Activated CD4-positive, CD25-positive, alpha-beta regulatory T cell treated with anti-CD3 and anti-CD28 coated beads, Interleukin-2, amount 50 U/mL, for 16 hours (primary cell): ENCODE measurements around the gene PLCG1.

Experiments used
- DNase-seq: peaks from one replicate; pipeline ENCODE4 v3.0.0-alpha.2; 2020; ENCODE audit warnings: low read depth, low spot score

PLCG1 gene

DNA sequence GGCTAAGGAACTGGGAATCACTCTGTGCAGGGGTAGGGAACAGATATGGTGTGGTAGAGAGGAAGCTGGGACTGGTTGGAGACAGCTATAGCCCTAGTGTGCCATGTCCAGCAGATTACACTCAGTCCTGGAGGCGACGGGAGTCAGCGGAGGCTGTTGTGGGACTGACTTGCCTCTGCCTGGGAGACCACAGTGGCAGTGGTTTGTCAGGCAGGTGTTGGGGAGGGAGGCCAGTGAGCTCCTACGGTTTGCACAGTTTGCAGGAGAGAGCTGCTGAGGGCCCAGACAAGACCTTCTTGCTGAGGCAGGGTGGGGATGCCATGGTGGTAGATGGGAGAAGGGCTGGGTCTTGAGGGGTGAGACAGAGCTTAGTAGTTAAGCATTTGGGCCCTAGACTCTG lies 4.9 kb downstream of the PLCG1 start:
- no peak for DNase-seq

DNA sequence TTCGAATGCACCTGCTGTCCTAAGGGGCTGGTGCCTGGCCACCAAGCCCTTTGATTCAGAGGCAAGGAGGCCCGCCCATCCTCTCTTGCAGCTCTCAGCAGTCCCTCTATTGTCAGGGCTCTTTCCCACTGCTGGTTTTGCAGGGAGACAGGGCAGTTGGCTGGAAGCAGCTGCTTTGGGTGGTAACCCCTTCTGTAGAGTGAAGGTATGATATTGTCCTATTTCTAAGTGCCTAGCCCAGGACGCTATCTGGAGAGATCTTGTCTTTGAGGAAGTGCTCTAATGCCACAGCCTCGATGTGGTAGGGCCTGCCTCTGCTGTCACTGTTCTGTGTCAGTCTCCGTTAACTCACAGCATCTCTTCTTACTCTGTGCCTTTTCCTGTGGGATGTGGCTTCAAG lies 5.6 kb downstream of the PLCG1 start:
- DNase-seq, result no peak

DNA sequence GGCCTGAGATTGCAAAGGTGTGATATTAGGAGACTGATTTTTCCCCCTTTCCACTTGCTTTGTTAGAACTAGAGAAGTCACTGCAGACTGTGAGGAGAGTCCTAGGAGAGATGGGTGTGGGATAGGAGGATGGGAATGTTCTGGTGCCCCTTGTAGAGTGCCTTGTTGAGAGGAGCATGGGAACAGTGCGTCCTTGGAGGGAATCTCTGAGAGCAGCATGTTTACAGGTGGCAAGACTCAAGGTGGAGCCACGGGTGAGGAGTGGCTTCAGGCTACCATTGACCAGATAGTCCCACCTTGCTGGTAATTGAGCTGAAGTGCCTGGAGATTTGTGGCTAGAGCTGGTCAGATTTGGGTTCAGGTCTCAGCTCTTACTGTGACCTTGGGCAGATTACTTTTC lies 6.0 kb downstream of the PLCG1 start:
- DNase-seq, result no peak

DNA sequence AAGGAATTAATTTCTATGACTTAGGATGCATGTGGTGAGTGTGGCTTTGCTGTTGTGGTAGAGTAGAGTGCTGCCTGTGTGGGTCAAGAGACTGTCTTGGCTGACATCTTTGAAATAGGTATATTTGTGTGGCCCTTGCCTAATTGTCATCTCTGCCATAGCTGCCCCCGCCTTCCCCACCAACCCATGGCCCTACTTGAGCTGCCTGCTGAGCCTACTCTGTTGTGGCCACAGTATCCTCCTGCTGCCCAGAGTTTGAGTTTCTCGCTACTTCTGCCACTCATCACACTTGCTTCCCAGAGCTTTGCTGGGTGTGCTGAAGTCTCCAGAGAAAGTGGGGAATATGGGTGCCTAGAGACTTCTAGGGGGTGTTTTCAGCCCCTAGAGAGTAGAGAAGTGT lies 8.0 kb downstream of the PLCG1 start:
- DNase-seq, result no peak

DNA sequence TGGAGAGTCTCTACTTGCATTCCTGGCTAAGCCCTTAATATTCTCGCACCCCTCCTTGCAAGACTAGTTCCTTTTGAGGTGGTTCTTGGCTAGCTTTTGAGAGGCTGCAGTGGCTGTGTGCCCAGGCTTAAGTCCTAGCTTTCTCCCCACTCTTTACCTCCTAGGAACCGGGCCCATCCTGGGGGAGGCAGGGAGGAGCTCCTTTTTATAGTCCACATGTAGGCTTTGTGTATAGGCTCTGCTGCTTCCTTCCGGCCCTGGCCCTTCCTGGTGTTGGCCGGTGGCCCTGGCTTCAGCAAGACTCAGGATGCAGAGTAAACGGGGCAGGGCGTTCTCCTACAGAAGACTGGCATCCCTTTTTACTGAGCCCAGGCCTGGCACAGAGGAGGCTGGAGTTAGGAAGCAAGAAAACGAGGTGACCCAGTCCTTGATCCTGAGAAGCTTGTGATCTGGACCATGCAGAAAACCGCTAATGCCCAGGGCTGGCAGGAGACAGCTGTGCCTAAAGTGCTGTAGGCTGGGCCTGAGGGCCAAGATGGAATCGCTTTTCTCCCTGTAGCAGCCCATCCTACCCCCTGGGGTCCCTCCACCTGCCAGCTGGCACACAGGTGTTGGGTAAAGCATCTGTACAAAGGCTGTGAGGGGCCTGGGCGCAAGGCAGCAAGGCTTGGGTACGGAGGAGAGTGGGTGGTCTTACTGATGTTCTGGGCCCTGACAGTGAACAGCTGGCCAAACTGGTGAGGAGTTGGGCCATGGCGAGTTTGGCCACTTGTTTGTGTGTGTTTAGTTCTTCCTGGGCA lies 8.7 kb downstream of the PLCG1 start:
- DNase-seq, result no peak

DNA sequence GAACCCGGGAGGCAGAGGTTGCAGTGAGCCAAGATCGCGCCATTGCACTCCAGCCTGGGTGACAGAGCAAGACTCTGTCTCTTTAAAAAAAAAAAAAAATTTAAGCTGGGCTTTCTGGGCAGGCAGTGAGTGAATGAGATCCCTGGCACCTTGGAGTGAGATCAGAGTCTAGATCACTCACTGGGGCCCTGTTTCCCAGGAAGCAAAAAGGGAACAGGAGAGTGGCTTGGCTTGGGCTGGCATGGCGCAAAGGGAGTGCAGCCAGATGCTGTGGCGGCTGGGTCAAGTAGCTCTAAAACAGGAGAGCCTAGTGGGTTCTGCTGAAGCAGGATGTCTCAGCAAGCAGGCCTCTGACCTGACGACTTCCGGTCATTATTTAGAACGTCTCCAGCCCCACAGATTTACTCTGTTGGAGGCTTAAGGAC lies 10.4 kb downstream of the PLCG1 start:
- DNase-seq, result no peak

DNA sequence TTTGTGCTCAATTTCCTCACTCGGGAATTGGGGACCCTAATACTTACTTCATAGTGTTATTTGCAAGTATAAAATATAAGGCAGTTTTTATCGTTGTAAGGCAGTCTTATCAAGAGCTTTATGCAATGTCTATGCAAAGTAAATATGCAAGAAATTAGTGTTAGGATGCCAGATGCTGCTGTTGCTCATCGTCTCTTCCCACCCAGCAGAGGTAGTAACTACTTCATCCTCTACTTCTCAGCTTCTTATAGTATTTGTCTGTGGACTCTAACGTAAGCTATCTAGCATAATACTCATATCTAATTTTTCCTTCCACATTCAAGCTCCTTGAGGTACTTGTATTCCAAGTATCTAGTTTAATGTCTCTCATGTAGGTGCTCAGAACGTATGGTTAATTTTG lies 11.6 kb downstream of the PLCG1 start:
- DNase-seq, result no peak

DNA sequence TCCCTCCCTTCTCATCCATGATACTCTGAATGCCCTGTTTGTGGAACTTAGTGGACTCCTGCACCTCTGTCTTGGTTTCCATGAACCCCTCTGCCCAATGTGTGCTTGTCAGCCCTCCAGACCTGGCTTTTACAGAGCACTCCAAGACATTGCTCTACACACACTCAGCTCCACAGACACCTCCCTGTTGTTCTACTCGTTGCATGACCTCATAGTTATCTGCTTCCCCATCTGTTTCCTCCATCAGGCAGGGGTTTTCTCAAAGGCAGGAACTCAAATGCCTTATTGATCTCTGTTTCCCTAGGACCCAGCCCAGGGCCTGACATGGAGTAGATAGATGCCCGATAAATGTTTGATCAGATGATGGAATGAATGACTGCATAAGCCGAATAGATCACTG lies 13.3 kb downstream of the PLCG1 start:
- DNase-seq, result no peak

DNA sequence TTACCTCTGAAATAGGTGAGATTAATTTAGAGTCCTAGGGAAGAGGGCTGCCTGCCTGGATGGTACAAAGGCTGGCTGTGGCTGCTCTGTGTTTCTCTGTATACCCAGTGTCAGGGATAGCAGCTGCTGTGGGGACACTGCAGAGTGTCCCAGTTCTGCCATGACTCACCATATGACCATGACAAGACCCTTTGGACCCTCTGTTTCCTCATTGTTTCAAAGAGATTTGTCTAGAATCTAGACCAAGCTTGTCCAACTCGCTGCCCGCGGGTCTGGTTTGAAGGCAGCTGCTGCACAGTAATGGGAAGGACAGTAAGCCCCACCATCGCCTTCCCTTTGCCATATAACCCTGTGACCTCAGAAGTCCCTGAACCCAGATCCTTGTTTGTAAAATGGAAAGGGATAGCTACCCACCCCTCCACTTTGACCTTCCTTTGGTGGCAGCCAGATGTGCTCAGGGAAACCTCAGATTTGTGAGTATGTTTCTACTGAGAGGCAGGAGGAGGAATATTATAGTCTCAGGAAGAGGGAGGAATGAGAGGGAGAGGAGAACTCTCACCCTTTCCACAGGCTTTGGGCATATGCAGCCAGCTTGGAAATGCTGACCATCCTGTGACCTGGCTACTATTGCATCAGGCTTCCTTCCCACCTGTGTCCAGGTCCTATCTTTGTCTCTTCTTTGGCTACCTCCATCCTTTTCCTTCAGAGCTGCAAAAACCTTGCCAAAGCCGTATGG lies 14.0 kb downstream of the PLCG1 start:
- DNase-seq, result no peak

DNA sequence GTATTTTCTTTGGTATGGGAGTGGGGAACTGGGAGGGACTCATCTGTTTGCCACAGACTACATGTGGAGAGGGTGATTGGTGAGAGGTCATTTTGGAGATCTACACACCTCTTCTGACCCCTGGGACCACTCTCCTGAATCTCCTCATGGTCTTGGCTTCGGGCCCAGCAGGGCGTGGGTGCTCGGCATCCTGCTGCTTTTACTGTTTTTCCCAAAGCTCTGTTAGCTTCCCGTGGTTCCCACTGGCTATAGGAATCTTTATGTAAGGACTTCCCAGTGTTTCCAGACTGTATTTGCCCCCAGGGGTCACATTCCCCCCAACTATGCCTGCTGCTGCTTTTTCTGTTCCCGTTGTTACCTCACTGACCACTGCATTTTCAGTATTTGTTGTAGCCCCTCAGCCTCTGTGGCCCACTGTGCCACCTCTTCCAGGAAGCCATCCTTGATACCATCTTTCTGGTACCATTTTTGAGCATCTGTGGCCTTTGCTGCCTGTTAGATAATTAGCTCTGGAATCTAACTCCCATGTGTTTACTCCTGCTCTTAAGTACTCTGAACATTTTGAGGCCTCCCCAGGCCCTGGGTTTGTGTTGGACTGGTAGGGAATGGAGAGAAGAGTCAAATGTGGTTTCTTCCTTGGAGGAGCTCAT lies 14.9 kb downstream of the PLCG1 start:
- DNase-seq, result no peak

DNA sequence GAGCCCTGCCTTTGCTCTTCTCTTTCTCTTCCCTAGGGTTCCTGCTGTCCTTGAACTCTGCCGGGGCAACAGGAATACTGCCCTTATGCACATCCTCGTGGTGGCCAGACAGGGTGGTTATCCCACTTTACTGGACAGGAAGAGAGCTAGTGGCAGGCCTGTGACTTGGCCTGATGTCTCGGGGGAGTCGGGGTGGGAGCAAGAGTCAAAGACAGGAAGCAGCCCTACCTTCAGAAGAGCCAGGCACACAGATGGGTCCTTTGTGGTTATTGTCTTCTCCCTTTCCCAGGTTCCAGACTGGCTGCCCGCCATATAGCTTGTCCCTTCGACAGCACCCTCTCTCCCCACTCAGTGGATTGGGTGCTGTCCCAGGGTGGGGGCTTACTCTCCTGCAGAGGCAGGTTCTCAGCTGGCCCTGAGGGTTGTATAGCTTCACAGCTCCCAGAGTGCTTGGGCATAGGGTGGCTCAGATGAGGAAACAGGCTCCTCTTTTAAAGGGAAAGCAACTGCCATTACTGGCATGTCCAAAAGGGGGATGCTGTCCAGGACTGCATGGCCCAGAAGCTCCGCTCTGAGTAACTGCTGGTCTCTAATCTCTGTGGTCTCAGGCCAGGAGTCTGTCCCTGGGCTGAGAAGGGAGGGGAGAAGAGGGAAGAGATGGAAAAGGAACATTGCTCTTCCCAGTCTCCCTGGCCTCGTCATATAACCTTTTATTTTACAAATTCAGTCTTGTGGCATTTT lies 17.3 kb downstream of the PLCG1 start:
- no peak for DNase-seq

DNA sequence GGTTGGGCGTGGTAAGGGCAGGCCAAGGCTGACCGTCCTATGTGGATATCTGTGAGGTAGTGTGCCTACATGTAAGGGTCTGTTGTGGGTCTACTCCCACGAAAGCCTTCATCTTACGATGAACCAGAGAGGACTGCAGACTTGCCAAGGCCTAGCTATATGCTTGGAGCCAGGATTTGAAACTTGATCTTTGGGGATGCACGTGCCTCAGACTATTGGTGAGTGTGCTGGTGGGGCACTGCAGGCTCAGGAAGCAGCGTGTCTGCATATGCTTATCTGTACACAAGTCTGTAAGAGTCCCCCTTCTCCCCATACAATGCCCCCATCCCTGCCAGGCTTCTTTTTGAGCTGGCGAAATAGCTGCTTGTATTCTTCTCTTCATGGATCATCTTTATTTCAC lies 17.9 kb downstream of the PLCG1 start:
- DNase-seq, result no peak

DNA sequence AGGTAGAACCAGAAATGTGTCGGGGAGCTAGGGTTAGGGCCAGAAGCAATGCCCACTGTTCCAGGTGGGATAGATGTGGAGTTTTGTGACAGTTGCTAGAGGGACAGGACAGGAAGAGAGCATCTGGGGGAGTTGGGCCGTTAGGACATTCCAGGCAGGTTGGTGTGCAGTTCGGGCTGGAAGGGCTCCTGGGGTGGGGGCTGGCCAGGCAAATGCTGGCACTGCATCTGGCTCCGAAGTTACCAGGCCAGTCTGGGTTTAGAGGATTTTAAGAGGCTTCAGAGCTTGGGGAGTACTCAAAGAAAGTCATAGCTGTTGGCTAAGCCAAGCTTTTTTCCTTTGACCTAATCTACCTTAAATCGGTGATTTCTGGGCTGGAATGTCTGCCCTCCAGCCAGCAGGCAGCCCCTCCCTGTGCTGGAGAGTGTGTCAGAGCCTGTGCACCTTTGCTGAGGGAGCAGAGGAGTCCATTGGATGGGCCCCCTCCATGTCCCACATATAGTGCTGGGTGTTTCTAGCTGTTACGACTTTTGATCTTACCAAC lies 20.8 kb downstream of the PLCG1 start:
- DNase-seq, result no peak

DNA sequence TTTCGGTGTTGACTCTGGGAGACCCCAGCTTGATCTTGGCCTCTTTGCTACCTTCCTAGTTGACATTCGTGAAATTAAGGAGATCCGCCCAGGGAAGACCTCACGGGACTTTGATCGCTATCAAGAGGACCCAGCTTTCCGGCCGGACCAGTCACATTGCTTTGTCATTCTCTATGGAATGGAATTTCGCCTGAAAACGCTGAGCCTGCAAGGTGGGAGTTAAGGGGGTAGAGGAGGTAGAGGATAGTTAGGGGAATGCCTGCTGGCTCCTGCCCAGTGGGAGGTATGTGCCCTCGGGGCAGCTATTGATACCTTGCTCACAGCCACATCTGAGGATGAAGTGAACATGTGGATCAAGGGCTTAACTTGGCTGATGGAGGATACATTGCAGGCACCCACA lies 22.2 kb downstream of the PLCG1 start:
- DNase-seq, result no peak

DNA sequence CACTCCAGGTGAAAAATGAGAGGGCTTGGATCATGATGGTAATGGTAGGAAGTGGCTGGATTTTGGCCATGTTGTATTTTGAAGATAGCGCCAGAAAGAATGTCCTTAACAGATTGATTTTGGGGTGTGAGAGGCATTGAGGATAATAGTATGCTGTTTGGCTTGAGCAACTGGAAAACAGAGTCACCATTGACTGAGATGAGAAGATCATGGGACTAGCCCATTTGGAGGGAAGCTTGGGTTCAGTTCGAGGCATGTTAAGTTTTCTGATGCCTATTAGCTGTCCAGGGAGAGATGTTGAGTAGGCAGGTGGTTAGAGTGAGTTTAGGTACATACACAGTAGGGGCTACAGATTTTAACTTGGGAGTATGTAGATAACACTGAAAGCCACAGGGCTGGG lies 23.3 kb downstream of the PLCG1 start:
- DNase-seq, result no peak

DNA sequence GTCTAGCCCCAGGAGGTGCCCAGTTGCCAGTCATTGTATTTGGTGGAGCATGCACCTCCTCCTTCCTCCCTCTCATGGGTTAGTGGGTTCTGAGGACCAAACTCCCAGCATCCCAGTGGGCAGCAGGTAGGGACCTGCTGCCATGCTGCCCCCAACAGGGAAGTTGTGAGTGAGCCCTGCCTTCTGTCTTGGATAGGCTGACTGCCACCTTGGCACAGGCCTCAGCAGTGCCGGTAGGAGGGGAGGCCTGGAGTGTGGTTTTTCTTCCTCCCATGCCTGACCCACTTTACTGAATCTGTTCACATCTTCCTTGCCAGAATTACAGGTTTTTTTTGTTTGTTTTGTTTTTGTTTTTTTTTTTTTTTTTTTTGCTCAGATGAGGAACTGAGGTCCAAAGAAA lies 24.5 kb downstream of the PLCG1 start:
- no peak for DNase-seq

DNA sequence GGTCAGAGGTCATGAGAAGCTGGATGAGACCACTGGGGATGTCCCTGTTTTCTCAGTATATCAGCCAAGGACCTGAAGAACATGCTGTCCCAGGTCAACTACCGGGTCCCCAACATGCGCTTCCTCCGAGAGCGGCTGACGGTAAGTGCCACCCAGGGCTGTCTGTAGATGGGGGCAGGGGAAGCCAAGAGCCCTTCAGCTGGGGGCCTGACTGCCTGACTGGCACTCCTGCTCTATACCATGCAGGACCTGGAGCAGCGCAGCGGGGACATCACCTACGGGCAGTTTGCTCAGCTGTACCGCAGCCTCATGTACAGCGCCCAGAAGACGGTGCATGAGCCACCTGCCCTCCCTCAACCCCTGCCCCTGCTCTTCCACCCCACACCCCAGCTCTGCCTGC lies 25.1 kb downstream of the PLCG1 start:
- DNase-seq, result no peak

DNA sequence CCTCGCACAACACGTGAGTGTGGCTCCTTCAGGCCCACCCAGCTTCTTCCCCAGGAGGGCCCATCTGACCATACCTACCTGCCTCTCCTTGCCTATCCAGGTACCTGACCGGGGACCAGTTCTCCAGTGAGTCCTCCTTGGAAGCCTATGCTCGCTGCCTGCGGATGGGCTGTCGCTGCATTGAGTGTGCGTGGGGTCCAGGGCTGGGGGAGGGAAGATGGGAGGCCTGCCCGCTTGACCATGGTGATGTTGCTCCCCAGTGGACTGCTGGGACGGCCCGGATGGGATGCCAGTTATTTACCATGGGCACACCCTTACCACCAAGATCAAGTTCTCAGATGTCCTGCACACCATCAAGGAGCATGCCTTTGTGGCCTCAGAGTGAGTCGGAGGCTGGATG lies 26.5 kb downstream of the PLCG1 start:
- DNase-seq, result no peak

DNA sequence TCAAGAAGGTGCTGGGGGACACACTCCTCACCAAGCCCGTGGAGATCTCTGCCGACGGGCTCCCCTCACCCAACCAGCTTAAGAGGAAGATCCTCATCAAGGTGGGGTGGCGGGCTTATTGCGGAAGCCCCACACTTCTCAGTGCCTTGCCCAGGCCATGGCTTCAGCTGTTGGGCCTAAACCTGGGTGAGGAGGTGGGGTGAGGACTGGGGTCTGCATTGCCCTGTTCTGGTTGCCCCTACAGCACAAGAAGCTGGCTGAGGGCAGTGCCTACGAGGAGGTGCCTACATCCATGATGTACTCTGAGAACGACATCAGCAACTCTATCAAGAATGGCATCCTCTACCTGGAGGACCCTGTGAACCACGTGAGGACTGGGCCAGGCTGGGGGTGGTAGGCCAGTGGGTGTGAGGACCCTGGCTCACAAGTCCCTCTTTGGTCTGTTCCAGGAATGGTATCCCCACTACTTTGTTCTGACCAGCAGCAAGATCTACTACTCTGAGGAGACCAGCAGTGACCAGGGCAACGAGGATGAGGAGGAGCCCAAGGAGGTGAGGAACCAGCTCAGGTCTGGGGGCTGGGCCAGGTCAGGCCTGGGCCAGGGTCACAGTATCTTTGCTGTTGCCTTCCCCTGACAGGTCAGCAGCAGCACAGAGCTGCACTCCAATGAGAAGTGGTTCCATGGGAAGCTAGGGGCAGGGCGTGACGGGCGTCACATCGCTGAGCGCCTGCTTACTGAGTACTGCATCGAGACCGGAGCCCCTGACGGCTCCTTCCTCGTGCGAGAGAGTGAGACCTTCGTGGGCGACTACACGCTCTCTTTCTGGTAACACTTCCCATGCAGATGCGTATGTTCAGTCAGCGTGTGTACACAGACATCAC lies 27.9 kb downstream of the PLCG1 start:
- DNase-seq, result no peak

DNA sequence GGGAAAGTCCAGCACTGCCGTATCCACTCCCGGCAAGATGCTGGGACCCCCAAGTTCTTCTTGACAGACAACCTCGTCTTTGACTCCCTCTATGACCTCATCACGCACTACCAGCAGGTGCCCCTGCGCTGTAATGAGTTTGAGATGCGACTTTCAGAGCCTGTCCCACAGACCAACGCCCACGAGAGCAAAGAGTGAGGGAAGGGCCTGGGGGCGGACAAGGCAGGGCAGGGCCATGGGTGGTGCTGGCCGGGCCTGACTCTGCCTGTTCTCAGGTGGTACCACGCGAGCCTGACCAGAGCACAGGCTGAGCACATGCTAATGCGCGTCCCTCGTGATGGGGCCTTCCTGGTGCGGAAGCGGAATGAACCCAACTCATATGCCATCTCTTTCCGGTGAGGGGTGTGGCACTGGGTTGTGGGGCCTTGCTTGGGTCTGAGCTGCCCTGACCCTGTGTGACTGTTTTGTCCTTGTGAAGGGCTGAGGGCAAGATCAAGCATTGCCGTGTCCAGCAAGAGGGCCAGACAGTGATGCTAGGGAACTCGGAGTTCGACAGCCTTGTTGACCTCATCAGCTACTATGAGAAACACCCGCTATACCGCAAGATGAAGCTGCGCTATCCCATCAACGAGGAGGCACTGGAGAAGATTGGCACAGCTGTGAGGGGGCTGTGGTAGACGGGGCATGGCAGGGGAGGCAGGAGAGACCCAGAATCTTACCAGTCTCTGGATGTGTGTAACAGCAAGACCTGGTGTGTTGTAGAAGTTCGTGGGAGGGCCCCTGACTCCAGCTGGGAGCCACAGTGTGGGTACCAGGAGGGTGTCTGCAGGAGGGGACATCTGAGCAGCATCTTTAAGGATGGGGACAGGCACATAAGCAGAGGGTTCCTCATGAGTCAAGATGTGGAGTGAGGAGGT lies 29.1 kb downstream of the PLCG1 start:
- no peak for DNase-seq
